ENCODE measurements around the gene KIAA1549.

DNA sequence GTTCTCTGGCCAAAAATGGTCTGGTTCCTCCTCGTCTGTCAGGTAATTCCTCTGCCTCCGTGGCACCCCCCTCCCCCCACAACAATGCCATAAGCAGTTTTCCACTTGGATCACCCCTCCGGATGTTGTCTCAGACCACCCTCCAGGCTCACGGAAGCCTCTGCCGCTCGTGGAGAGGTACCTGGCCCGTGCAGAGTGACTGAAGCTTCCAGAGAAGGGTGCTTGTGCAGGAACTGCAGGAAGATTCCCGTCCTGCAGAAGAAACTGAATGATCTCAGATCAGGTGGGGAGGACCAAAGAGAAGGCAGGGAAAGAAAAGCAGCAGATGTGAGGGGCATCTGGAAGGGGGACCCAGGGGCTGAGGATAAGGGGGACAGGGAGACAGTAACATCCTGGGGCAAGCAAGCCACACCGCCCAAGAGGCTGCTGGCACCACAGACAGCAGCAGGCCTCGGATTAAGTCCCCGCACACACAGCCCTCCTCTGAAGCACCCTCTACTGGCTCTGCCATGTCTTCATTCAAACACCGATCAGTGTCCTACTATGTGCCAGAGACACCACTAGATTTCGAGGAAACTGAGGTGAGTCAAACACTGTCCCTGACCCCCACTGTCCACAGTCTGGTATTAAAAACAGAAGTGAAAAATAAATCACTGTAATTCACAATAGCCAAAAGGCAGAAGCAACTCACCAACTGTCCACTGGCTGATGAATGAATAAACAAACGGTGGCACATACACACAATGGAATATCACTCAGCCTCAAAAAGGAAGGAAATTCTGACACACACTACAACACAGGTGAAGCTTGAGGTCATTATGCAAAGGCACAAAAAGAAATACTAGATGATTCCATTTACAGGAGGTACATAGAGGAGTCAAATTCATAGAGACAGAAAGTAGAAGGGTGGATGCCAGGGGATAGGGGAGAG lies 26.4 kb downstream of the KIAA1549 start:
- TF ChIP-seq, protein P1, sequence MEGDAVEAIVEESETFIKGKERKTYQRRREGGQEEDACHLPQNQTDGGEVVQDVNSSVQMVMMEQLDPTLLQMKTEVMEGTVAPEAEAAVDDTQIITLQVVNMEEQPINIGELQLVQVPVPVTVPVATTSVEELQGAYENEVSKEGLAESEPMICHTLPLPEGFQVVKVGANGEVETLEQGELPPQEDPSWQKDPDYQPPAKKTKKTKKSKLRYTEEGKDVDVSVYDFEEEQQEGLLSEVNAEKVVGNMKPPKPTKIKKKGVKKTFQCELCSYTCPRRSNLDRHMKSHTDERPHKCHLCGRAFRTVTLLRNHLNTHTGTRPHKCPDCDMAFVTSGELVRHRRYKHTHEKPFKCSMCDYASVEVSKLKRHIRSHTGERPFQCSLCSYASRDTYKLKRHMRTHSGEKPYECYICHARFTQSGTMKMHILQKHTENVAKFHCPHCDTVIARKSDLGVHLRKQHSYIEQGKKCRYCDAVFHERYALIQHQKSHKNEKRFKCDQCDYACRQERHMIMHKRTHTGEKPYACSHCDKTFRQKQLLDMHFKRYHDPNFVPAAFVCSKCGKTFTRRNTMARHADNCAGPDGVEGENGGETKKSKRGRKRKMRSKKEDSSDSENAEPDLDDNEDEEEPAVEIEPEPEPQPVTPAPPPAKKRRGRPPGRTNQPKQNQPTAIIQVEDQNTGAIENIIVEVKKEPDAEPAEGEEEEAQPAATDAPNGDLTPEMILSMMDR (IDR thresholded peaks at IDR 0.05): no peak
- TF ChIP-seq POLR2AphosphoS5 (IDR thresholded peaks at IDR 0.05) (no peak), POLR2A (IDR thresholded peaks at IDR 0.05) (no peak)

All from stomach (tissue), 4 donors.